ENCODE results near the gene MYO7A.

- TF ChIP-seq, protein P1, sequence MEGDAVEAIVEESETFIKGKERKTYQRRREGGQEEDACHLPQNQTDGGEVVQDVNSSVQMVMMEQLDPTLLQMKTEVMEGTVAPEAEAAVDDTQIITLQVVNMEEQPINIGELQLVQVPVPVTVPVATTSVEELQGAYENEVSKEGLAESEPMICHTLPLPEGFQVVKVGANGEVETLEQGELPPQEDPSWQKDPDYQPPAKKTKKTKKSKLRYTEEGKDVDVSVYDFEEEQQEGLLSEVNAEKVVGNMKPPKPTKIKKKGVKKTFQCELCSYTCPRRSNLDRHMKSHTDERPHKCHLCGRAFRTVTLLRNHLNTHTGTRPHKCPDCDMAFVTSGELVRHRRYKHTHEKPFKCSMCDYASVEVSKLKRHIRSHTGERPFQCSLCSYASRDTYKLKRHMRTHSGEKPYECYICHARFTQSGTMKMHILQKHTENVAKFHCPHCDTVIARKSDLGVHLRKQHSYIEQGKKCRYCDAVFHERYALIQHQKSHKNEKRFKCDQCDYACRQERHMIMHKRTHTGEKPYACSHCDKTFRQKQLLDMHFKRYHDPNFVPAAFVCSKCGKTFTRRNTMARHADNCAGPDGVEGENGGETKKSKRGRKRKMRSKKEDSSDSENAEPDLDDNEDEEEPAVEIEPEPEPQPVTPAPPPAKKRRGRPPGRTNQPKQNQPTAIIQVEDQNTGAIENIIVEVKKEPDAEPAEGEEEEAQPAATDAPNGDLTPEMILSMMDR (IDR thresholded peaks at IDR 0.05): no peak
- TF ChIP-seq POLR2A (IDR thresholded peaks at IDR 0.05): no peak
These were observed 43.2 kb downstream of the MYO7A start for GRCh38 chr11:77171254-77171653.
